Ishikawa (cell line): ENCODE measurements around the gene GORASP1.

Experiments
- CEBPB ChIP-seq: IDR thresholded peaks from 2 replicates; pipeline ENCODE4 v1.6.1; 2012
- CREB1 ChIP-seq: IDR thresholded peaks from 2 replicates; pipeline ENCODE4 v1.6.1; 2012; ENCODE audit warnings: low read depth
- EP300 ChIP-seq: IDR thresholded peaks from 2 replicates; pipeline ENCODE4 v1.6.1; 2012; ENCODE audit warnings: borderline replicate concordance
- FOXM1 ChIP-seq: IDR thresholded peaks from 2 replicates; pipeline ENCODE4 v1.6.1; 2012; ENCODE audit warnings: low read depth, borderline replicate concordance
- RAD21 ChIP-seq: IDR thresholded peaks from 2 replicates; pipeline ENCODE4 v1.6.1; 2012; ENCODE audit warnings: low read depth
- TAF1 ChIP-seq: IDR thresholded peaks from 2 replicates; pipeline ENCODE4 v1.6.1; 2012; ENCODE audit warnings: low read depth, mild to moderate bottlenecking
- TCF12 ChIP-seq: IDR thresholded peaks from 2 replicates; pipeline ENCODE4 v1.6.1; 2012; ENCODE audit warnings: low read depth
- TEAD4 ChIP-seq: IDR thresholded peaks from 2 replicates; pipeline ENCODE4 v1.6.1; 2012
- YY1 ChIP-seq: IDR thresholded peaks from 2 replicates; pipeline ENCODE4 v1.6.1; 2012; ENCODE audit warnings: low read depth
- ZBTB7A ChIP-seq: IDR thresholded peaks from 2 replicates; pipeline ENCODE4 v1.6.1; 2012; ENCODE audit warnings: low read depth
- TF ChIP-seq, protein P1 (sequence below): IDR thresholded peaks from 2 replicates; pipeline ENCODE4 v1.6.1; 2012
- TF ChIP-seq, protein P2 (sequence below): IDR thresholded peaks from 2 replicates; pipeline ENCODE4 v1.6.1; 2012; ENCODE audit warnings: low read depth, mild to moderate bottlenecking

DNA sequence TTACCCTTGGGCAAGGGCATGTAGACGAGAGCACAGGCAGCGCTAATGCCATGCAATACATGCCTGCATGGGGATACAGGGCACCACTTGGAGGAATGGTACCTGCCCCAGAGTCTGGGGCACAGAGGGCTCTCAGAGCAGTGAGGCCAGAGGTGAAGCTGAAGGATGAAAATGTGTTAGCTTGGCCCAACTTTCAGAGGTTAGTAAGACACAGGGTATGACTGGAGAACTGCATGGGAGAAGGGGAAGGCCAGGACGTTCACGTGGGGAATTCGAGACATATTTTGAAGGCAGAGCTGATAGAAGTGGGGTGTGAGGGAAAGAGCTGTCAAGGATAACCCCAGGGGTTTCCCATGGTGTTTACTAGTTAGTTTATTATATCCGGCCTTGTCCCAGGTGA lies 26.4 kb upstream of the GORASP1 start:
- TF ChIP-seq TAF1, result no peak
- TF ChIP-seq TEAD4, result no peak
- TF ChIP-seq EP300, result no peak
- TF ChIP-seq YY1, result no peak
- no peak for TF ChIP-seq FOXM1
- TF ChIP-seq CREB1, result no peak
- TF ChIP-seq, protein P1, sequence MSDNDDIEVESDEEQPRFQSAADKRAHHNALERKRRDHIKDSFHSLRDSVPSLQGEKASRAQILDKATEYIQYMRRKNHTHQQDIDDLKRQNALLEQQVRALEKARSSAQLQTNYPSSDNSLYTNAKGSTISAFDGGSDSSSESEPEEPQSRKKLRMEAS, result no peak
- no peak for TF ChIP-seq TCF12
- TF ChIP-seq RAD21, result no peak
- TF ChIP-seq, protein P2, sequence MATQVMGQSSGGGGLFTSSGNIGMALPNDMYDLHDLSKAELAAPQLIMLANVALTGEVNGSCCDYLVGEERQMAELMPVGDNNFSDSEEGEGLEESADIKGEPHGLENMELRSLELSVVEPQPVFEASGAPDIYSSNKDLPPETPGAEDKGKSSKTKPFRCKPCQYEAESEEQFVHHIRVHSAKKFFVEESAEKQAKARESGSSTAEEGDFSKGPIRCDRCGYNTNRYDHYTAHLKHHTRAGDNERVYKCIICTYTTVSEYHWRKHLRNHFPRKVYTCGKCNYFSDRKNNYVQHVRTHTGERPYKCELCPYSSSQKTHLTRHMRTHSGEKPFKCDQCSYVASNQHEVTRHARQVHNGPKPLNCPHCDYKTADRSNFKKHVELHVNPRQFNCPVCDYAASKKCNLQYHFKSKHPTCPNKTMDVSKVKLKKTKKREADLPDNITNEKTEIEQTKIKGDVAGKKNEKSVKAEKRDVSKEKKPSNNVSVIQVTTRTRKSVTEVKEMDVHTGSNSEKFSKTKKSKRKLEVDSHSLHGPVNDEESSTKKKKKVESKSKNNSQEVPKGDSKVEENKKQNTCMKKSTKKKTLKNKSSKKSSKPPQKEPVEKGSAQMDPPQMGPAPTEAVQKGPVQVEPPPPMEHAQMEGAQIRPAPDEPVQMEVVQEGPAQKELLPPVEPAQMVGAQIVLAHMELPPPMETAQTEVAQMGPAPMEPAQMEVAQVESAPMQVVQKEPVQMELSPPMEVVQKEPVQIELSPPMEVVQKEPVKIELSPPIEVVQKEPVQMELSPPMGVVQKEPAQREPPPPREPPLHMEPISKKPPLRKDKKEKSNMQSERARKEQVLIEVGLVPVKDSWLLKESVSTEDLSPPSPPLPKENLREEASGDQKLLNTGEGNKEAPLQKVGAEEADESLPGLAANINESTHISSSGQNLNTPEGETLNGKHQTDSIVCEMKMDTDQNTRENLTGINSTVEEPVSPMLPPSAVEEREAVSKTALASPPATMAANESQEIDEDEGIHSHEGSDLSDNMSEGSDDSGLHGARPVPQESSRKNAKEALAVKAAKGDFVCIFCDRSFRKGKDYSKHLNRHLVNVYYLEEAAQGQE, result no peak
- no peak for TF ChIP-seq ZBTB7A
- TF ChIP-seq CEBPB, result no peak
